ENCODE data around the gene TNRC18. TPM values are rescaled to one million over a fixed set of nuclear protein-coding genes. Genes with fewer than 3 reads are reported as not detected.
A peak's percentile ranks its signal among the peaks of the same experiment; 100 is the strongest.
"Not testable (repeated sequence)": the region's sequence is repeated elsewhere in the genome, so short reads cannot be mapped to it uniquely, and the experiment has no call there.

Gene TNRC18
- polyA plus RNA-seq, 3 donors from 2014 or later = 0.42 to 4.1 (median 1.0) TPM

GRCh38 chr7:5362466-5362865 lies 61.2 kb downstream of the TNRC18 start:
- H3K9me3 Mint-ChIP-seq = no peaks in the 10 kb centered on the region
- no peak for DNase-seq
- H3K4me1 Mint-ChIP-seq = peaks cover 66 to 75% of the 10 kb centered on the region in 2 donors
- H3K27ac Mint-ChIP-seq = no peak overlapping the region
- H3K4me3 Mint-ChIP-seq = peak overlapping the region in 1 of 5 donors; percentile 8
- peaks cover 4 to 28% (median 8%) of the 10 kb centered on the region in 3 donors for H3K36me3 Mint-ChIP-seq
- peaks cover 3 to 9% (median 6%) of the 10 kb centered on the region in 3 donors for H3K27me3 Mint-ChIP-seq (ENCODE audit: low read depth in 3 of 3)

DNA sequence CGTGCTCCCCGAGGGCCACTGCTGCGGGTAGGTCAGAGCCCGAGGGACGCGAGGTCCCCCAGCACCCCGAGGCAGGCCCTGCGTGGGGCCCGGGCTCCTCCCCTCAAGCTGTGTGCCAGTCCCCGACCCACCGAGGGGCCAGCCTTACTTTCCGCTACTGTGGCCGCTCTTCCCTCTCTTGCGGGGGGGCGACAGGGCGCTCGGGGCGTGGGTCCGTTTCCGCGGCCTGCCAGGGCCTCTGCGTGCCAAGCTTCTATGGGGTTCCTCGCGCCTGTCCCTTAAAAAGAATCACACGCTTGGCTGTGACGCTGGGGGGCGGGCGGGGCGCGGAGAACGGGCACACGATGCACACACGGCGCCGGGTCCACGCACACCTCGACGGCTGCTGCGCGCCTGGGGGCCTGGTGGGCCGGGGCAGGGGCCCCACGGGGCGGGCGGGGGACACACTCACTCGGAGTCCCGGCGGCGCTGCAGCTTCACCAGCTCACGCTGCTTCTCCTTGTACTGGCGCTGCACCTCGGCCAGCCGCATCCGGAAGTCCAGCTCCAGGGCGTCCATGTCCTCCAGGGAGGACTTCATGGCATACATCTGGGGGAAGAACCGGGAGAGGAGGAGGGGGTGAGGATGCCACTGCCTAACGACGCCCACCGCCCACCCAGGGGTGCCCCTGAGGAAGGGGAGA lies 62.0 kb downstream of the TNRC18 start:
- Mint-ChIP-seq H3K9me3 (no peaks in the 10 kb centered on the region), H3K27me3 (ENCODE audit: low read depth in 3 of 3) (peaks cover 4 to 9% (median 6%) of the 10 kb centered on the region in 3 donors), H3K27ac (peak overlapping the region in 1 of 6 donors; percentile 64), H3K4me3 (peak overlapping the region in 1 of 5 donors; percentile 8), H3K4me1 (peaks cover 67 to 73% of the 10 kb centered on the region in 2 donors), H3K36me3 (peaks cover 7 to 36% (median 8%) of the 10 kb centered on the region in 3 donors)
- DNase-seq = no peak

DNA sequence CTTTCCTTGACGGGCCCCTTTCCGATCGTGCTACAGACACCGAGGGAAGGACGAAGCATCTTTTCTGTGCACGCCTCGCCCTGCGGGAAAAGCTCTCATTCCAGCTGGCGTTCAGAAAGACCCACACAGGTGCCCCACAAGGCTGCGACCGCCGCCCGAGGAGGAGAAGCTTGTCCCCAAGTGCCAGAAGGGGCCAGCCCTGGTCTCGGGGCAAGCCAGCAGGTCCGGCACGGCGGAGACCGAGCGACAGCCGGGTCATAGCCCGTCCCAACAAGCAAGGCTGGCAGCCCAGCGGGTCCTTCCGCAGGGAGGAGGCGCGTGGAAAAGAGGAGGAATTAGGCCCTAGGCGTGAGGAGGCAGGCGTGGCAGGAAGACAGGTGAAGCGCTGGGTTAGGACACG lies 62.7 kb downstream of the TNRC18 start:
- H3K27ac Mint-ChIP-seq = peak overlapping the region; percentile 55 to 88 (median 76)
- H3K36me3 Mint-ChIP-seq = peaks cover 10 to 40% (median 13%) of the 10 kb centered on the region in 3 donors
- no peak for DNase-seq
- H3K4me3 Mint-ChIP-seq = peak overlapping the region; percentile 56 to 74 (median 67)
- peaks cover 66 to 72% of the 10 kb centered on the region in 2 donors for H3K4me1 Mint-ChIP-seq
- no peaks in the 10 kb centered on the region for H3K9me3 Mint-ChIP-seq
- H3K27me3 Mint-ChIP-seq (ENCODE audit: low read depth in 3 of 3) = peaks cover 4 to 9% (median 6%) of the 10 kb centered on the region in 3 donors

- Mint-ChIP-seq H3K27ac (peak overlapping the region; percentile 55 to 88 (median 76)), H3K4me3 (peak overlapping the region; percentile 56 to 74 (median 67)), H3K4me1 (peaks cover 65 to 70% of the 10 kb centered on the region in 2 donors), H3K36me3 (peaks cover 10 to 40% (median 13%) of the 10 kb centered on the region in 3 donors), H3K27me3 (ENCODE audit: low read depth in 3 of 3) (peaks cover 2 to 9% (median 9%) of the 10 kb centered on the region in 3 donors), H3K9me3 (no peaks in the 10 kb centered on the region)
- peak; percentile 44 to 56 (median 54) for DNase-seq
Observed at GRCh38 chr7:5360451-5360850, 63.2 kb downstream of the TNRC18 start.

DNA sequence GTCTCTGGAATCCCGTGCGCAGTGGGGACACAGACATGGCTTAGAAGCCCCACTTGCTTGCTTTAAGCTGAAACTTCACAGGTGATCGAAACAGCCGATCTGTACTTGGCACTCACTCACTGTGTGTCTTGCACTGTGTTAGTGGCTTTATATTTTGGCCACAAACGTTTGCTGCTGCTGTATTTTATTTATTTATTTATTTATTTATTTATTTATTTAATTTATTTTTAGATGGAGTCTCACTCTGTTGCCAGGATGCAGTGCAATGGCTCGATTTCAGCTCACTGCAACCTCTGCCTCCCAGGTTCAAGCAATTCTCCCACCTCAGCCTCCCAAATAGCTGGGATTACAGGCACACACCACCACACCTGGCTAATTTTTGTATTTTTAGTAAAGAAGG lies 63.6 kb downstream of the TNRC18 start:
- not testable (repeated sequence) for DNase-seq; H3K9me3 Mint-ChIP-seq; H3K27me3 Mint-ChIP-seq (ENCODE audit: low read depth in 3 of 3)
- peaks cover 65 to 70% of the 10 kb centered on the region in 2 donors for H3K4me1 Mint-ChIP-seq
- H3K27ac Mint-ChIP-seq = peak overlapping the region; percentile 55 to 88 (median 76)
- H3K4me3 Mint-ChIP-seq = peak overlapping the region; percentile 56 to 74 (median 67)
- peaks cover 10 to 41% (median 13%) of the 10 kb centered on the region in 3 donors for H3K36me3 Mint-ChIP-seq

GRCh38 chr7:5359344-5359743 lies 64.3 kb downstream of the TNRC18 start:
- Mint-ChIP-seq H3K4me1 (peaks cover 65 to 70% of the 10 kb centered on the region in 2 donors), H3K27ac (peak overlapping the region; percentile 13 to 84 (median 58)), H3K27me3 (ENCODE audit: low read depth in 3 of 3) (peaks cover 2 to 14% (median 8%) of the 10 kb centered on the region in 3 donors), H3K4me3 (peak overlapping the region; percentile 3 to 62 (median 21)), H3K9me3 (no peaks in the 10 kb centered on the region), H3K36me3 (peaks cover 10 to 48% (median 17%) of the 10 kb centered on the region in 3 donors)
- DNase-seq = no peak

- Mint-ChIP-seq H3K36me3 (peaks cover 10 to 49% (median 19%) of the 10 kb centered on the region in 3 donors), H3K27ac (peak overlapping the region in 4 of 6 donors; percentile 27 to 72 (median 60)), H3K4me1 (peaks cover 64 to 70% of the 10 kb centered on the region in 2 donors), H3K9me3 (no peaks in the 10 kb centered on the region), H3K27me3 (ENCODE audit: low read depth in 3 of 3) (peaks cover 2 to 15% (median 5%) of the 10 kb centered on the region in 3 donors), H3K4me3 (peak overlapping the region in 1 of 5 donors; percentile 24)
- no peak for DNase-seq
Observed at GRCh38 chr7:5357951-5358350, 65.7 kb downstream of the TNRC18 start.

DNA sequence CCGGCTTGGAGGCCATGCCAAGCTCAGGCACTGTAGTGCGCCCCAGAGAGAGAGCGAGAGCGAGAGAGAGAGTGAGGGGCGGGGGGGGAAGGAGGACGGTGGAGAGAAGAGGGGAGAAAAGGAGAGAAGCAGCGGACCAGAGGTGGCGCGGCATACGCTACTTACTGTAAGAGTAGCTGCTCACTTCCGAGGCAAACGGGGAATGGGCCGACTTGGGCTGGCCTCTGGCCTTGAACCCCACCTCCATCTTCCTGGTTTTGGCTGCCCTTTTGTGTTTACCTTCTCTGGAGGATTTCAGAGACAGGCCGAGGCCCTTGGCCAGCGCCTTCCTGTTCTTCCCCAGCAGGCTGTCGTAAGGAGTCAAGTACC lies 66.9 kb downstream of the TNRC18 start:
- H3K27ac Mint-ChIP-seq = peak overlapping the region in 3 of 6 donors; percentile 35 to 76 (median 63)
- peaks cover 2 to 13% (median 5%) of the 10 kb centered on the region in 3 donors for H3K27me3 Mint-ChIP-seq (ENCODE audit: low read depth in 3 of 3)
- peaks cover 10 to 49% (median 19%) of the 10 kb centered on the region in 3 donors for H3K36me3 Mint-ChIP-seq
- DNase-seq = no peak
- H3K4me3 Mint-ChIP-seq = peak overlapping the region in 1 of 5 donors; percentile 29
- peaks cover 62 to 77% of the 10 kb centered on the region in 2 donors for H3K4me1 Mint-ChIP-seq
- H3K9me3 Mint-ChIP-seq = no peaks in the 10 kb centered on the region

GRCh38 chr7:5354460-5355232 lies 69.0 kb downstream of the TNRC18 start:
- DNase-seq = peak; percentile 62 to 74 (median 74)
- Mint-ChIP-seq H3K27ac (peak overlapping the region; percentile 82 to 95 (median 92)), H3K4me3 (peak overlapping the region; percentile 66 to 77 (median 72)), H3K36me3 (peaks cover 12 to 48% (median 23%) of the 10 kb centered on the region in 3 donors), H3K4me1 (peaks cover 55 to 72% of the 10 kb centered on the region in 2 donors), H3K9me3 (no peaks in the 10 kb centered on the region), H3K27me3 (ENCODE audit: low read depth in 3 of 3) (peaks cover 2 to 12% (median 3%) of the 10 kb centered on the region in 3 donors)

DNA sequence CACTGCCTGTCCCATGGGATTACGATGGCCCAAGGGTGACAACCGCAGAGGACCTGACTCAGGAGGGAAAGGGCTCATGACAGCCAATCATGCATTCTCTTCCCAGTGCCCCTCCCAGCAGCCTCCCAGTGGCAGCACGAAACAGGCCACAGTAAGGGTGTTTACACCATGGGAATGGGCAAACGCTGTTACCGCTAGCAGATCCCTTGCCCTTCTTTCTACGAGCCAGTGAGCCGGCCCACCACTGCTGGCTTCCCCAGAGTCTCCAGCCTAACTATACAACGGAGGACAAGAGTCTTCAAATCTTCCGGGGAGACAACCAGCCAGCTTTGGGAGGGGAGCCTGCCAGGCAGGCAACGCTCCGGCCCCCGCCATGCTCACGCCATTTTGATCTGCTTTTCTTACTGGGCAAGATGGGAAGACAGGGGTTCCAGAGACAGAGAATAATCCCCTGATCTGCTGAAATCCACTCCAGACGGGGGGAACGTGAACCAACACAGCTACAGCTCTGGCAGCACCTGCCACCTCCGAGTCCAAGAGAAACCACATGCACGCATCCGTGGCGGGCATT lies 71.1 kb downstream of the TNRC18 start:
- no peak for DNase-seq
- Mint-ChIP-seq H3K27me3 (ENCODE audit: low read depth in 3 of 3) (peaks cover 2 to 7% (median 3%) of the 10 kb centered on the region in 3 donors), H3K9me3 (no peaks in the 10 kb centered on the region), H3K36me3 (peaks cover 12 to 30% (median 16%) of the 10 kb centered on the region in 3 donors), H3K27ac (peak overlapping the region in 5 of 6 donors; percentile 16 to 66 (median 30)), H3K4me3 (no peak overlapping the region), H3K4me1 (peaks cover 40 to 53% of the 10 kb centered on the region in 2 donors)

- Mint-ChIP-seq H3K27ac (peak overlapping the region in 2 of 6 donors; percentile 28 to 51), H3K4me3 (peak overlapping the region in 1 of 5 donors; percentile 30), H3K36me3 (peaks cover 9 to 22% (median 16%) of the 10 kb centered on the region in 3 donors)
Observed at GRCh38 chr7:5351507-5352265, 71.9 kb downstream of the TNRC18 start.

GRCh38 chr7:5350600-5351385 lies 72.8 kb downstream of the TNRC18 start:
- peak overlapping the region in 3 of 6 donors; percentile 29 to 79 (median 78) for H3K27ac Mint-ChIP-seq
- peaks cover 5 to 17% (median 11%) of the 10 kb centered on the region in 3 donors for H3K36me3 Mint-ChIP-seq
- H3K27me3 Mint-ChIP-seq (ENCODE audit: low read depth in 3 of 3) = peaks cover 0 to 7% (median 2%) of the 10 kb centered on the region in 3 donors
- DNase-seq = no peak
- peaks cover 35 to 48% of the 10 kb centered on the region in 2 donors for H3K4me1 Mint-ChIP-seq
- no peak overlapping the region for H3K4me3 Mint-ChIP-seq
- no peaks in the 10 kb centered on the region for H3K9me3 Mint-ChIP-seq

More at GRCh38 chr7:5351507-5352265, 71.9 kb downstream of the TNRC18 start:
- Mint-ChIP-seq H3K9me3 (no peaks in the 10 kb centered on the region), H3K4me1 (peaks cover 38 to 53% of the 10 kb centered on the region in 2 donors), H3K27me3 (ENCODE audit: low read depth in 3 of 3) (peaks cover 2 to 7% (median 3%) of the 10 kb centered on the region in 3 donors)
- DNase-seq = no peak
